Right lobe of liver (tissue), 4 donors: ENCODE results near the gene MAP4K4.

ENCODE experiments used
- POLR2A ChIP-seq: fragments of 450-650 bp; IDR thresholded peaks from one replicate; pipeline ENCODE4 v1.6.1; 2017; ENCODE audit warnings: antibody characterized with exemption, mild to moderate bottlenecking
- TF ChIP-seq, protein P1 (sequence below), 4 donors: fragments of 200-600 bp in 3 of 4; fragments of 450-650 bp in 1 of 4; IDR thresholded peaks; one replicate each; pipeline versions ENCODE4 v1.5.1 to v1.8.0; 2016 to 2022; ENCODE audit warnings: antibody characterized with exemption in 4 of 4, mild to moderate bottlenecking in 2 of 4
- donor health status: DM: no; HTN: no; CAD: no.
- donor health status: DM: no; HTN: no; CAD: no.
- donor health status: DM: no; HTN: yes; CAD: no.

DNA sequence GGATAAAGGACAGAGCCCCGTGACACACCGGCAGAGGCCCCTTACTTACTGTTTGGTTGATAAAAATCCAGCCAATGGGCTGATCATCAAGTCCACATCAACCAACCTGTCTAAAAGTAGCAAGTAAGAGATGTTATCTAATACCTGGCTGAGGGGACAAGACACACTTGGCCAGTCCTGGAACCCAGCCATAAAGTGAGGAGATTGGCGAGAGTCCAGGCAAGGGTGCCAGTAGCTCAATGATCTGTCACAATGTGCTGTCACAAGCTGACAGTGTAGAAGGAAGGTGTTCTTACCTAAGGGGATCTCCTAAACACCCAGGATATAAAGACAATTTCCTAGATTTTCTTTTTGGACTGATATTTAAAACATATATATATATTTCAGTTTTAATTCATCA lies 232.5 kb downstream of the MAP4K4 start:
- TF ChIP-seq, protein P1, sequence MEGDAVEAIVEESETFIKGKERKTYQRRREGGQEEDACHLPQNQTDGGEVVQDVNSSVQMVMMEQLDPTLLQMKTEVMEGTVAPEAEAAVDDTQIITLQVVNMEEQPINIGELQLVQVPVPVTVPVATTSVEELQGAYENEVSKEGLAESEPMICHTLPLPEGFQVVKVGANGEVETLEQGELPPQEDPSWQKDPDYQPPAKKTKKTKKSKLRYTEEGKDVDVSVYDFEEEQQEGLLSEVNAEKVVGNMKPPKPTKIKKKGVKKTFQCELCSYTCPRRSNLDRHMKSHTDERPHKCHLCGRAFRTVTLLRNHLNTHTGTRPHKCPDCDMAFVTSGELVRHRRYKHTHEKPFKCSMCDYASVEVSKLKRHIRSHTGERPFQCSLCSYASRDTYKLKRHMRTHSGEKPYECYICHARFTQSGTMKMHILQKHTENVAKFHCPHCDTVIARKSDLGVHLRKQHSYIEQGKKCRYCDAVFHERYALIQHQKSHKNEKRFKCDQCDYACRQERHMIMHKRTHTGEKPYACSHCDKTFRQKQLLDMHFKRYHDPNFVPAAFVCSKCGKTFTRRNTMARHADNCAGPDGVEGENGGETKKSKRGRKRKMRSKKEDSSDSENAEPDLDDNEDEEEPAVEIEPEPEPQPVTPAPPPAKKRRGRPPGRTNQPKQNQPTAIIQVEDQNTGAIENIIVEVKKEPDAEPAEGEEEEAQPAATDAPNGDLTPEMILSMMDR (IDR thresholded peaks at IDR 0.05): no peak
- no peak for TF ChIP-seq POLR2A
